NCI-H345 treated with DMSO at 0.1 percent for 48 hours (cell line): ENCODE data around the gene GLI1.

Experiments used
- DNase-seq: peaks from one replicate; lab custom pipeline; 2025; ENCODE audit not compliant: unreplicated experiment; lab: John Stamatoyannopoulos, UW

Gene GLI1

DNA sequence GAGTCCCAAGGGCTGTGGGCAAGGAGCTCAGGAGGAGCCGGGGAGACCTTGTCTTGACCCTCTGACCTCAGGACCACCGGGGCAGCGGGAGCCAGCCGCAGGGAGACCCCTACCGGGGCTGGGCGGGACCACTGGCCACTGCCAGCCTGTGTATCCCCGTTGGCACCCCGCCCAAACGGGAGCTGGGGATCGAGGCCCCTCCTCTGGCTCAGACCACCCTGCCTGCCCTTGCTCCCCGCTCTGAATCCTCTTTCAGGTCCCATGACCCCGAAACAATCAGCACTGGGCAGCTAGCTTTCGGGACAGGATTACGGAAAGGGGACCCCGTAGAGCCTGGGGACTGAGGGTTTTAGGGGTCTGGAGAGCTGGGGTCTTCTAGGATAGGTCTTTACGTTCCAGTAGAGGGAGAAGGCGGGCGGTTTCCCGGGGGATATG, 1.3 kb downstream of the GLI1 start:
- DNase-seq, result no peak

DNA sequence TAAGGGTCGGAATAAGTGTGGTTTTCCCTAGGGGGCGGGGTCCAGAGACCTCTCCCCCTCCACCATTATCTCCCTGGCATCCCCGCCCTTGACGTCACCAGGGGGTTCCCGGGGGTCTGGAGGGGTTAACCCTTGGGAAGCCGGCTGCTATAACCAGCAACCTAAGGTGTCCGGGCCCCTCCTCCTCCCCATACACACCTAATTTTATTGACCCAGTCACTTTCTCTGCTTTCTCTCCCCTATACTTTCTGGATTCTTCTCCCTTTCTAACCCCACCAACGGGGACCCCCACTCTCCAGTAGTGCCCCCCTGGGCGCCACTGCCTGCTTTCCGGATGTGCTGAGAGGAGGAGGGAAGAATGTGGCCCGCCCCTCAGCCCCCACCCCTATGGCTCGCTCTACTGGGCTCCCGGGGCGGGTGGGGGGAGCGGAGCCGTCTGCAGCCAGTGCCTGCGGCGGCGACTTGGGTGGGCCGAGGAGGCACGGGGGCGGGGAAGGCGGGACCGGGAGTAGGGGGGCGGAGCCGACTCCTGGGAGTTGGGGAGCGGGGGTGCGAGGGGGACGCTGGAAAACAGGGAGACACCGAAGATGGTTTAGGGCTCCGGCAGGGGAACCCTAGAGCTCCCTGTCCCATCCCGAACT, 1.8 kb downstream of the GLI1 start:
- DNase-seq, result no peak

DNA sequence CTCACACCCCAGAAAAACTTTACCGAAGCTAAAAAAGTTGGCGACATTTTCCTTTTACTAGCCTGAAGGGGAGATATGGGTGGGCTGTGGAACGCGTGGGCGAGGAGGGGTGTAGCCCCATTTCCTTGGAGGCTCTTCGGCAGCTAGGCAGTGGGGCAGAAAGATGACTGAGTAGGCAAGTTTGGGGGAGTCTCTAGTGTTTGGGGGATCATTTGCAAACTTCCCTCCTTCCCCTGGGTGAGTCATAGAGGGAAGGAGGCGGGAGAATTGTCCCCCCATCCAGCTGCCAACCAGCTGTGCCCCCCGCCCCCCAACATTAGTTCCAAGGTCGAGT, 2.3 kb downstream of the GLI1 start:
- DNase-seq, result no peak

DNA sequence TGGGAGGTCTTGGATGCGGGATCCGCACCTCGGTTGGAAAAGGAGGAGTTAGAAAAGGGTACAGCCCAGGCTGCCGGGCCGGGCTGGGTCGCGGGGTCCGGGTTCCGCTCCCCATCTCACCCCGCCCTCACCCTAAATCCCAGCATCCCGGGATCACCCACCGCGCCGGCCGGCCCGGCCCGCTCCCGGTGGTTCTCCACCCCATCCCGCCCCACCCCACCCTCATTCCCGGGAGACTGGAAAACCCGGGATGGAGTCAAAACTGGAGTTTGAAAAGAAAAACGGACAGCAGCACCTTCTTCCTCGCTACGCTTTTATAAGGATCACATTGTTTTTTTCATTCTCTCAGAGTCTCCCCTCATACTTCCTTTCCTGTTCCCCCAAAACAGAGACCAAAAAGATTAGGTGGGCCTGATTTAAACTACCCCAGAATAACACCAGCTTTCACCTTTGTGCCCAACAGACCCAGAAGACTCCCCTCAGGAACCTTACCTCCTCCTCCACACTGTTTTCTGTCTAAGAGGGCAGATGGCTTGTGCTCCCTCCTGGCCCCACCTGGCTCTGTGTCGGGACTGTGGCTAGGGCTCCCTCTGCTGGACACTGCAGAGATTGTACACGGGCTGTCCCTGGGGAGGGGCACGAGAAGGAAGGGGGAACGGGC, 2.8 kb downstream of the GLI1 start:
- DNase-seq, result peak; percentile 91

DNA sequence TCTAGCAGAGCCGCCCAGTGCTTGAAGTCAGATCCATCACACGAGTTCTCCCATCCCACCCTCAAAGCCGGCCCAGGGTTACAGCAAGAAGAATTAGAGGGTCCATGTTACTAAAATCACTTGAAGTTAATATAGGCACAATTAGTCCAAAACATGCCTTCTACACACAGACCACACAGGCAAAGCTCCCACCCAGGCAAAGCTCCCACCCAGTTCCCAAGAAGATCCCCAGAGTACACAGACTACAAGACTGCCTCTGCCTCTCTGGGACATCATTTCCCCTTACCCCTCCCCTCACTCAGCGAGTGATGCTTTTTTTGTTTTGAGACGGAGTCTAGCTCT, 3.3 kb downstream of the GLI1 start:
- DNase-seq, result no peak

DNA sequence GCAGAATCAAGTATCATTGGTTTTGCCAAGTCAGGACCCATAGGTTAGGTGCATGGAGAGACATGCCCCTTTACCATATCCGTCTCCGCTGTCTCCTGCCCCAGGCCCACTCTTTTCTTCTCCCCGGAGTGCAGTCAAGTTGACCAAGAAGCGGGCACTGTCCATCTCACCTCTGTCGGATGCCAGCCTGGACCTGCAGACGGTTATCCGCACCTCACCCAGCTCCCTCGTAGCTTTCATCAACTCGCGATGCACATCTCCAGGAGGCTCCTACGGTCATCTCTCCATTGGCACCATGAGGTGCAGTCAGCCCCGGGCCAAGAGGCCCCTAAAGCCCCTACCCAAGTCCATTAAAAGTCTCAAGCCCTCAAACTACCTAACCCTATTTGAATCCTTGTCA, 5.0 kb downstream of the GLI1 start:
- no peak for DNase-seq

DNA sequence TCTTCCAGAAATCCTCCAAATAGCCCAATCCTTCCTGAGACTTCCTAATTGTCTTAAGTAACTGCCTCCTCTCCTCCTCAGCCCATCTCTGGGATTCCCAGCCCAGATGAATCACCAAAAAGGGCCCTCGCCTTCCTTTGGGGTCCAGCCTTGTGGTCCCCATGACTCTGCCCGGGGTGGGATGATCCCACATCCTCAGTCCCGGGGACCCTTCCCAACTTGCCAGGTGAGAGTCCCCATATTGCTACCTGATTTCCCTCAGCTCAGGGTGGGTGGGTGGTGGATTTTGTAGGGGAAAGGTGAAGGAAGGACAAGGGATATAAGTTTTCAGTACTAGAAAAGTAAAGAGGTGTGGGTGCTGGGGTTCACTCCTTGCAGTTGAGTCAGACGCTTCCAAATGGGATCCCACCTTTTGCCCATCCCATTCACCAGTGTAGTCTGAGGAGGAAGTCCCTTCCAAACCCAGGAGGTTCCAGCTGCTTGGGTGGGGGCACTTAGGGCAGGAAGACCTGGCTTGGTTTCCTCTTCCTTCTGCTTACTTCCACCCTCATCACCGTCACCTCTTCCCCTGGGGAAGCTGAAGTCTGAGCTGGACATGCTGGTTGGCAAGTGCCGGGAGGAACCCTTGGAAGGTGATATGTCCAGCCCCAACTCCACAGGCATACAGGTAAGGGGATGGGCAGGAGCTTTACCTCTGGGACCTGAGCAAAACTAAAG, 5.6 kb downstream of the GLI1 start:
- DNase-seq, result no peak

DNA sequence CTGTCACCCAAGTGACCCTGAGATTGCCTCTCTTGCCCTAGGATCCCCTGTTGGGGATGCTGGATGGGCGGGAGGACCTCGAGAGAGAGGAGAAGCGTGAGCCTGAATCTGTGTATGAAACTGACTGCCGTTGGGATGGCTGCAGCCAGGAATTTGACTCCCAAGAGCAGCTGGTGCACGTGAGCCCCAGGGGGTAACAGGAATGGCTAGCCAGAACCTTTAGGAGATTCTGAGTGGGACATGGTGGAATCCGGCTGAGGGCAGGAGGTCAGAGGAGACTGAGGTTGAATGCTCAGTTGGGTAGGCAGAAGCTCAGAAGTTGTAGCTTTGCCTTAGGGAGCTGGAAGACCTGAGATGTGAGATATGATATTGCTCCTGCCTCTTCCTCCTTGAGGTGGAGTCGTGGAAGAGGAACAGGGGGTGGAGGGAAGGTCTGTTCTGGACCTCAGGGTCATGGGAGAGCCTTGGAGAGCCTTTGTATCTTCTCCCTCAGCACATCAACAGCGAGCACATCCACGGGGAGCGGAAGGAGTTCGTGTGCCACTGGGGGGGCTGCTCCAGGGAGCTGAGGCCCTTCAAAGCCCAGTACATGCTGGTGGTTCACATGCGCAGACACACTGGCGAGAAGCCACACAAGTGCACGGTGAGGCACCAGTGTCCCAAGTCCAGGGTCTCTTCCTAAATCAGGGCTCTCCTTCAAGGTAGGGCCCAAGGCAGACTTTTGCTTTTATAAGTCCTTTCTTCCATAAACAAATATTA, 6.3 kb downstream of the GLI1 start:
- DNase-seq, result no peak

DNA sequence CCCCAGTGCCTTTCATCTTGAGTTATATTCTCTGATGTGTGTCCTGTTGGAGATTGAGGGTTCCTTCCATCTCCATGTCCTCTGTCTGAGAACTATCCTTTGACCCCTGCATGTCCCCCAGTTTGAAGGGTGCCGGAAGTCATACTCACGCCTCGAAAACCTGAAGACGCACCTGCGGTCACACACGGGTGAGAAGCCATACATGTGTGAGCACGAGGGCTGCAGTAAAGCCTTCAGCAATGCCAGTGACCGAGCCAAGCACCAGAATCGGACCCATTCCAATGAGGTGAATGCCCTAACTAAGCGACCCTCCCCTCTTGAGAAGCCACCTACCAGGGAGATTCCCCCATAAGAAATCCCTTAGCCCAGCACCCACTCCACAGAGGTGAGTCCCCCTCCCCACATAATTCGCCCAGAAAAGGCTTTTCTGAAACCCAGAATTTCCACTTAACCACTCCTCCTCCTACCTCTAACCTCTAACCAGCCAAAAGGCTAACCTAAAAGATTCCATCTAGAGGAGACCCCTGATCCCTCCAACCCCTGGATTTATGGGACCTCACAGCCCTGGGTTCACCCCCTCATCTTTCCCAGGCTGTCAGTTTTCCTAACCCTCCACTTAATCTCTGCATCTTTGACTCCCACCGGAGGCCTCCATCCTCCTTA, 7.8 kb downstream of the GLI1 start:
- DNase-seq, result no peak

DNA sequence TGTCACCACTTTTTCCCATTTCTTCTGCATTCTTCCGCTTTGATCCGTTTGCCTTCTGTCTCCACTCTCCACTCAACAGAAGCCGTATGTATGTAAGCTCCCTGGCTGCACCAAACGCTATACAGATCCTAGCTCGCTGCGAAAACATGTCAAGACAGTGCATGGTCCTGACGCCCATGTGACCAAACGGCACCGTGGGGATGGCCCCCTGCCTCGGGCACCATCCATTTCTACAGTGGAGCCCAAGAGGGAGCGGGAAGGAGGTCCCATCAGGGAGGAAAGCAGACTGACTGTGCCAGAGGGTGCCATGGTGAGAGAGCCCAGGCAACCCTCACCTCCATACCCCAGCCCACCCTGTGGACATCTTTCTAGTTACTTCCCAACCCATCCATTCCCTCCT, 8.3 kb downstream of the GLI1 start:
- DNase-seq, result no peak

DNA sequence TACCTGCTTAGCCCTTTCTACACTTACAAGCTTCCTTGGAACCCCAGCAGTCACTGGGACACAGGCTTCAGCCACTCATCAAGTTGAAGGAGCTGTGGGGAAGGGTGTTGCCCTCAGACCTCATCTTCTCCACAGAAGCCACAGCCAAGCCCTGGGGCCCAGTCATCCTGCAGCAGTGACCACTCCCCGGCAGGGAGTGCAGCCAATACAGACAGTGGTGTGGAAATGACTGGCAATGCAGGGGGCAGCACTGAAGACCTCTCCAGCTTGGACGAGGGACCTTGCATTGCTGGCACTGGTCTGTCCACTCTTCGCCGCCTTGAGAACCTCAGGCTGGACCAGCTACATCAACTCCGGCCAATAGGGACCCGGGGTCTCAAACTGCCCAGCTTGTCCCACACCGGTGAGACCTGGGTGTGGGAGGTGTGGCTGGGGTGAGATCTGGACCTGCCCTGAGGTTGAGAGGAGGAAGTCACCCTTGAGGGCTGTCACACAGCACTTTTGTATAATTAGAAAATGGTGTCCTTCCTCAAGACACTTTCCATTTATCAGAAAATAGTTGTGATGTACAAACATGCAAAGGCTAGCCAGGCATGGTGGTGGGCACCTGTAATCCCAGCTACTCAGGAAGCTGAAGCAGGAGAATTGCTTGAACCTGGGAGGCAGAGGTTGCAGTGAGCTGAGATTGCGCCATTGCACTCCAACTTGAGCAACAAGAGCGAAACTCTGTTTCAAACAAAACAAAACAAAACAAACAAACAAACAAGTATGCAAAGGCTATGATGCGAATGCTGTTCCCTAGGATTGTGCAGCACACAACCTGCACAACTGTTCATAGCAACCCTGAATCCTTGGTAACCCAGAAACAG, 9.9 kb downstream of the GLI1 start:
- DNase-seq, result no peak

DNA sequence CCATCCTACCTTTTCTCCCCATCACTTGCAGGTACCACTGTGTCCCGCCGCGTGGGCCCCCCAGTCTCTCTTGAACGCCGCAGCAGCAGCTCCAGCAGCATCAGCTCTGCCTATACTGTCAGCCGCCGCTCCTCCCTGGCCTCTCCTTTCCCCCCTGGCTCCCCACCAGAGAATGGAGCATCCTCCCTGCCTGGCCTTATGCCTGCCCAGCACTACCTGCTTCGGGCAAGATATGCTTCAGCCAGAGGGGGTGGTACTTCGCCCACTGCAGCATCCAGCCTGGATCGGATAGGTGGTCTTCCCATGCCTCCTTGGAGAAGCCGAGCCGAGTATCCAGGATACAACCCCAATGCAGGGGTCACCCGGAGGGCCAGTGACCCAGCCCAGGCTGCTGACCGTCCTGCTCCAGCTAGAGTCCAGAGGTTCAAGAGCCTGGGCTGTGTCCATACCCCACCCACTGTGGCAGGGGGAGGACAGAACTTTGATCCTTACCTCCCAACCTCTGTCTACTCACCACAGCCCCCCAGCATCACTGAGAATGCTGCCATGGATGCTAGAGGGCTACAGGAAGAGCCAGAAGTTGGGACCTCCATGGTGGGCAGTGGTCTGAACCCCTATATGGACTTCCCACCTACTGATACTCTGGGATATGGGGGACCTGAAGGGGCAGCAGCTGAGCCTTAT, 10.8 kb downstream of the GLI1 start:
- no peak for DNase-seq

DNA sequence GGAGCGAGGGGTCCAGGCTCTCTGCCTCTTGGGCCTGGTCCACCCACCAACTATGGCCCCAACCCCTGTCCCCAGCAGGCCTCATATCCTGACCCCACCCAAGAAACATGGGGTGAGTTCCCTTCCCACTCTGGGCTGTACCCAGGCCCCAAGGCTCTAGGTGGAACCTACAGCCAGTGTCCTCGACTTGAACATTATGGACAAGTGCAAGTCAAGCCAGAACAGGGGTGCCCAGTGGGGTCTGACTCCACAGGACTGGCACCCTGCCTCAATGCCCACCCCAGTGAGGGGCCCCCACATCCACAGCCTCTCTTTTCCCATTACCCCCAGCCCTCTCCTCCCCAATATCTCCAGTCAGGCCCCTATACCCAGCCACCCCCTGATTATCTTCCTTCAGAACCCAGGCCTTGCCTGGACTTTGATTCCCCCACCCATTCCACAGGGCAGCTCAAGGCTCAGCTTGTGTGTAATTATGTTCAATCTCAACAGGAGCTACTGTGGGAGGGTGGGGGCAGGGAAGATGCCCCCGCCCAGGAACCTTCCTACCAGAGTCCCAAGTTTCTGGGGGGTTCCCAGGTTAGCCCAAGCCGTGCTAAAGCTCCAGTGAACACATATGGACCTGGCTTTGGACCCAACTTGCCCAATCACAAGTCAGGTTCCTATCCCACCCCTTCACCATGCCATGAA, 11.5 kb downstream of the GLI1 start:
- no peak for DNase-seq

DNA sequence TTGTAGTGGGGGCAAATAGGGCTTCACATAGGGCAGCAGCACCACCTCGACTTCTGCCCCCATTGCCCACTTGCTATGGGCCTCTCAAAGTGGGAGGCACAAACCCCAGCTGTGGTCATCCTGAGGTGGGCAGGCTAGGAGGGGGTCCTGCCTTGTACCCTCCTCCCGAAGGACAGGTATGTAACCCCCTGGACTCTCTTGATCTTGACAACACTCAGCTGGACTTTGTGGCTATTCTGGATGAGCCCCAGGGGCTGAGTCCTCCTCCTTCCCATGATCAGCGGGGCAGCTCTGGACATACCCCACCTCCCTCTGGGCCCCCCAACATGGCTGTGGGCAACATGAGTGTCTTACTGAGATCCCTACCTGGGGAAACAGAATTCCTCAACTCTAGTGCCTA, 12.1 kb downstream of the GLI1 start:
- no peak for DNase-seq

DNA sequence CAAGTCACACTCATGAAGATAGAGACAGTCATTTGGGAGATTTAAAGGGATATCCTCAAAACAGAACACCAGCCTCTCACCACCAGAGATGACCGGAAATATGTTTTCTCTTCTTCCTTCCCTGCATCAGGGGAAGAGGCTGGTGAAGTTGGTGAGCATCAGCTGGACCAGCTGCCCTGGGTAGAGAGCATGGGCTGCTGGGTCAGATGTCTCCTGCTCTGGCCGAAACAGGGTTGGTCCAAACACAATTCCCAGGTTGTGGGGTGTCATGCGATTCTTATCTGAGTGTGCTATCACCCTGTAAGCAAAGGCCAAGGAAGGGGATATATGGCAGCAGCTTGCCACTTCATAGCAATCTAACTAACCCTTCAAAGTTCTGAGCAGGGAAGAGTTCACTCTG, 12.8 kb downstream of the GLI1 start:
- DNase-seq, result no peak

DNA sequence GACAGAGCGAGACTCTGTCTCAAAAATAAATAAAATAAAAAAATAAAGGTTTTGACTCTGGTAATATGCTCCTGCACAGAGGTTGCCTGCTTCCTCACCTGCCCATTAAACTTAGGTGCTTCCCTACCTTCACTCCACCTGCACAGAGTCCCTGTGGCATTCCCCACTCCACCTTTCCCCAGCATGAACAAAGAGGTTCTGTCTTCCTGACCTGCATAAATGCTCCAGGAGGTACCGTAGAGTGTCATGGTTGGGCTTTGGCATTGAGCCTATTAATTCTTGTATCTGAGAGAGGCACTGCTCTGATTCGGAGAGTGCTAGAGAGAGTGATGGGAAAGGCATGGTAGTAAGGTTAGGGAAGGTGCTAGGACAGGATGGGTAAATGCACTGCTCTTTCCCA, 13.8 kb downstream of the GLI1 start:
- no peak for DNase-seq

DNA sequence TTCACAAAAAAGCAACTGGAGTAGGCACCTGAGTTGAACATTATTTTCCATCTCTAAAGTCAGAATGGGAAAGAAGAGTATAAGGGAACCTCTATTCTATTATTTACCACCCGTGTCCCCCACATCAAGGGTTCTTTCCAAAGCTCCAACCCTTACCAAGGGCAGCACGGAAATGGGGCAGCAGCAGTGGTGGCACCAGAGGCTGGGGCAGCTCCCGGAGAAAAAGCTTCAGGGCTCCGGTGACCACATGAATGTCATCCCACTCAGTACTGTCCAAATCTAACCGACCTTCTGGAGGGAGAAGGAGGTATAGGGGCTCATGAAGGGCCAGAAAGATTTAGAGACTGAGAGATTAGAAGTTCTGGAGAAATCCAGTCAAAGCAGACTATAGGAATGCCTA, 14.3 kb downstream of the GLI1 start:
- no peak for DNase-seq

DNA sequence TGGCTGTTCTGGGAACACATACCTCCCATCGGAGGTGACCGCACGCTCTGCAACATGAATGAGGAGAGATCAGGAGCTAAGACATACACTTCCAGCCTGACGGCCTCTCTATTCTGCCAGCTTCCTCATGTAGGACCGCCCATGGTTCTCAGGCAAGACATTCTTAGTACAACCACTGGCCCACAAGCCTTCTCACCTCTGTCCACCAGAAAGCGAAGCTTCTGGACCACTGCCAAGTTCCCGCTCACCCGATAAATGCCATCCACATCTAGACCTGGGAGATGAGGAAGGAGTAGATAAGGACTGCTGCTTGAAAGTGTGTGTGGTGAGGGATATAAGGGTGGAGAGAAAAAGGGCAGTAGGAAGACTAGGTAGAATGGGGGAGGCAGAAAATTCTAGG, 14.8 kb downstream of the GLI1 start:
- no peak for DNase-seq

DNA sequence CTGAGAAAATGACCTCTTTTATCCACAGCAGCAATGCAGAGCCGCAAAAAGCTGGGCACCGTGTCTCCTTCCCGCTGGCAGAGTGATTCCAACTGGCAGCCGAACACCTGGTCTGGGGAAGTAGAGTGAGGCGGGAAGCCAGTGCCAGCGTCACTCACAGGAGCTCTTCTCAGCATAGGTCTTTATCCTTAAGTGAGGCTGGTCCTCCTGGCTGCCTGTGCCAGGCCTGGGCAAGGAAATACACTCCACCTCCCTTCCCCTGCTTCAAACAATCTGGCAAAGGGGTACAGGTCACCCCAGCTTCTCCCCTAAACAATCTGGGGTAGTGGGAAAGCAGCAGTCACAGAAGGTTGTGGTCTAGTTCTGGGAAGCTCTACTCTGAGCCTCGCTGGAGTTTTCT, 15.3 kb downstream of the GLI1 start:
- no peak for DNase-seq
